ENCODE measurements around the gene NGEF. TPM values are rescaled to one million over a fixed set of nuclear protein-coding genes. Genes with fewer than 3 reads are reported as not detected.

NGEF gene
- total and polyA plus RNA-seq, 9 of the 15 experiments (the other 6 are each of a cell fraction or from before 2014, with no cell fraction given): 0.07 to 0.17 (median 0.09) TPM; not detected in 6

DNA sequence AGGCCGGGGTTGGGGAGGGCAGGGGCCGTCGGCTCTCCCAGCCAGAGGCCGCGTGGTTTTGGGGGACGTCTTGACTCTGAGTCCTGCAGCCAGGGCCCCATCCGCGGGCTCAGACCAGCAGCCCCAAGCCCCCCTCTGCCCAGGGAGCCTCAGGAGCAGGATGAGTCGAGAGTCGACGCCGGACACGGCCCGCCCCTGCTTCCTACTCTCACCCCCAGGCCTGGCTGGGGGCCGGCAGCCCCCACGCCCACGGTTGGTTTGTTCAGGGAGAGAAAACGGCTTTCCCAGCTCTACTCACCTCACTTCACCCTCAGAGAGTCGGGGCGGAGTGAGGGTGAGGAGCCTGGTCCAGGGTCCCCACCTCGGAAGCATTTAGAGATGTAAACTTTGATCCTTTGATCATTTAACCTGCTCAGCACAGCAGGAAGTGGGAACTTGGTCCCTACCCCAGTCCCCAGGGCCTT, 136.0 kb downstream of the NGEF start:
- Histone ChIP-seq H3K9me1 (ENCODE audit: control insufficient read depth, insufficient read depth, low read length) (no peaks in the 10 kb centered on the region), H3K27me3 (ENCODE audit: control insufficient read depth in 2 of 2, insufficient read depth in 2 of 2, low read length in 2 of 2) (peaks cover 0 to 3% of the 10 kb centered on the region in 2 experiments; a peak in 3 of 5 replicates), H4K20me1 (replicated peaks; ENCODE audit: control insufficient read depth, insufficient read depth, low read length) (no peaks in the 10 kb centered on the region), H3K79me2 (ENCODE audit: control insufficient read depth, insufficient read depth, low read length) (no peaks in the 10 kb centered on the region), H3K9me3 (replicated peaks; ENCODE audit: control insufficient read depth, insufficient read depth, low read depth, low read length) (no peaks in the 10 kb centered on the region), H3K4me3 (no peak overlapping the region), H2AFZ (ENCODE audit: low read depth, low read length) (no peak overlapping the region), H3K4me2 (ENCODE audit: insufficient read depth, low read length) (no peak overlapping the region), H3K4me1 (replicated peaks in 1 of 2; ENCODE audit: control insufficient read depth in 2 of 2, insufficient read depth in 2 of 2, low read length in 2 of 2) (peaks cover 2 to 17% of the 10 kb centered on the region in 2 experiments; a peak in 3 of 5 replicates), H3K27ac (ENCODE audit: extremely low read depth, low read depth, low read length) (no peak overlapping the region), H3K36me3 (ENCODE audit: control insufficient read depth, insufficient read depth, low read length) (no peaks in the 10 kb centered on the region), H3K9ac (ENCODE audit: insufficient read depth in 1 of 2, low read depth in 2 of 2, low read length in 2 of 2) (no peak overlapping the region)
- ATAC-seq (no peak), DNase-seq (ENCODE audit: extremely low read depth in 1 of 4, low spot score in 3 of 4) (no peak), FAIRE-seq (no peak)
- in situ Hi-C loops (cut with MboI) (no loop called here), intact Hi-C loops (cut with micrococcal nuclease) (no loop called here)
- 63% methylated on average over 9 of the region's 21 CpGs for WGBS (ENCODE audit: insufficient coverage, low coverage, missing lambda C conversion rate)
- no TSS peak for BruUV-seq (replicated peaks)
- CTCF ChIA-PET (ENCODE audit: low intra/inter-chr PET ratio): no interaction called here
- TF ChIP-seq SETDB1 (IDR thresholded peaks at IDR 0.05; ENCODE audit: low read length) (no peak), SMARCA5 (IDR thresholded peaks at IDR 0.05) (no peak), ATF1 (CRISPR knock-in tag; IDR thresholded peaks at IDR 0.05) (no peak), ATF1 (tag; IDR thresholded peaks at IDR 0.05) (no peak), ZNF274 (IDR thresholded peaks at IDR 0.05; ENCODE audit: borderline replicate concordance, low read depth, low read length) (no peak), ZNF263 (CRISPR knock-in tag; IDR thresholded peaks at IDR 0.05; ENCODE audit: borderline replicate concordance) (no peak), ZNF639 (CRISPR knock-in tag; conservative IDR thresholded peaks at IDR 0.05 in 1 of 2, IDR thresholded peaks at IDR 0.05 in 1 of 2) (no peak)
- TF ChIP-seq, protein P1, sequence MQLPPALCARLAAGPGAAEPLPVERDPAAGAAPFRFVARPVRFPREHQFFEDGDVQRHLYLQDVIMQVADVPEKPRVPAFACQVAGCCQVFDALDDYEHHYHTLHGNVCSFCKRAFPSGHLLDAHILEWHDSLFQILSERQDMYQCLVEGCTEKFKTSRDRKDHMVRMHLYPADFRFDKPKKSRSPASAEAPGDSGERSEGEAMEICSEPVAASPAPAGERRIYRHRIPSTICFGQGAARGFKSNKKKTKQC (CRISPR knock-in tag; IDR thresholded peaks at IDR 0.05): no peak
- TF ChIP-seq, protein P2, sequence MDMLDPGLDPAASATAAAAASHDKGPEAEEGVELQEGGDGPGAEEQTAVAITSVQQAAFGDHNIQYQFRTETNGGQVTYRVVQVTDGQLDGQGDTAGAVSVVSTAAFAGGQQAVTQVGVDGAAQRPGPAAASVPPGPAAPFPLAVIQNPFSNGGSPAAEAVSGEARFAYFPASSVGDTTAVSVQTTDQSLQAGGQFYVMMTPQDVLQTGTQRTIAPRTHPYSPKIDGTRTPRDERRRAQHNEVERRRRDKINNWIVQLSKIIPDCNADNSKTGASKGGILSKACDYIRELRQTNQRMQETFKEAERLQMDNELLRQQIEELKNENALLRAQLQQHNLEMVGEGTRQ (CRISPR knock-in tag; IDR thresholded peaks at IDR 0.05): no peak
- TF ChIP-seq, protein P3, sequence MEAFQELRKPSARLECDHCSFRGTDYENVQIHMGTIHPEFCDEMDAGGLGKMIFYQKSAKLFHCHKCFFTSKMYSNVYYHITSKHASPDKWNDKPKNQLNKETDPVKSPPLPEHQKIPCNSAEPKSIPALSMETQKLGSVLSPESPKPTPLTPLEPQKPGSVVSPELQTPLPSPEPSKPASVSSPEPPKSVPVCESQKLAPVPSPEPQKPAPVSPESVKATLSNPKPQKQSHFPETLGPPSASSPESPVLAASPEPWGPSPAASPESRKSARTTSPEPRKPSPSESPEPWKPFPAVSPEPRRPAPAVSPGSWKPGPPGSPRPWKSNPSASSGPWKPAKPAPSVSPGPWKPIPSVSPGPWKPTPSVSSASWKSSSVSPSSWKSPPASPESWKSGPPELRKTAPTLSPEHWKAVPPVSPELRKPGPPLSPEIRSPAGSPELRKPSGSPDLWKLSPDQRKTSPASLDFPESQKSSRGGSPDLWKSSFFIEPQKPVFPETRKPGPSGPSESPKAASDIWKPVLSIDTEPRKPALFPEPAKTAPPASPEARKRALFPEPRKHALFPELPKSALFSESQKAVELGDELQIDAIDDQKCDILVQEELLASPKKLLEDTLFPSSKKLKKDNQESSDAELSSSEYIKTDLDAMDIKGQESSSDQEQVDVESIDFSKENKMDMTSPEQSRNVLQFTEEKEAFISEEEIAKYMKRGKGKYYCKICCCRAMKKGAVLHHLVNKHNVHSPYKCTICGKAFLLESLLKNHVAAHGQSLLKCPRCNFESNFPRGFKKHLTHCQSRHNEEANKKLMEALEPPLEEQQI (IDR thresholded peaks at IDR 0.05): no peak
- POLR2A ChIA-PET: no interaction called here

All from K562 (cell line).